Gastroesophageal sphincter (tissue), 3 donors: ENCODE data around the gene LTBP1.
A peak's percentile ranks its signal among the peaks of the same experiment; 100 is the strongest.

Source experiments
- EP300 ChIP-seq: sonication (generic); formaldehyde crosslinking; IDR thresholded peaks from one replicate; pipeline ENCODE4 v1.6.1; 2017; ENCODE audit warnings: antibody characterized with exemption, mild to moderate bottlenecking
- POLR2A ChIP-seq, 2 donors: fragments of 450-650 bp; IDR thresholded peaks; one replicate each; pipeline ENCODE4 v1.6.1; 2017; ENCODE audit warnings: antibody characterized with exemption in 2 of 2, mild to moderate bottlenecking in 2 of 2, moderate library complexity in 1 of 2
- POLR2AphosphoS5 ChIP-seq: sonication (generic); formaldehyde crosslinking; IDR thresholded peaks from one replicate; pipeline ENCODE4 v1.6.1; 2017; ENCODE audit warnings: antibody characterized with exemption
- TF ChIP-seq, protein P1 (sequence below), 4 experiments: fragments of 200-600 bp in 2 of 4; fragments of 450-650 bp in 2 of 4; sonication (generic) in 1 of 4; IDR thresholded peaks; one replicate each; pipeline ENCODE4 v1.5.1; 2017 to 2019; ENCODE audit warnings: antibody characterized with exemption in 4 of 4, mild to moderate bottlenecking in 2 of 4, moderate library complexity in 2 of 4

DNA sequence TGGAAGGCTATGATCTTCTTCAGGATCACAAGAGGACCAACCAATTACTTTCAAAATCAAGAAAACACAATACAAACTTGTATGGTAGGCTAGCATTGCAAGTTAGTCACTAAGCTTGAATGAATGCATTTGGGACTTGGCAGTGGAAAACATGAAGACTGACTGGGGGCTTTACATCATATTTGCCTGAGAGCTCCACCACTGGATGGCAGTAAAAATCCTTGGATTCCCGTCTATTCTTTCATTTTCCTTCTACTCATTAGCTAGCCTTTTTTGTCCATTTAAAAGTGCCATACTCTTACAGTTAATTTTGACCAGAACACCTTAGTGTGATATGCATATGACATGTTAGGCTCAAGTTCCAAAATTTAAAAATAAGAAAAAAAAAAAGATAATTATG is 466.2 kb downstream of the LTBP1 start:
- TF ChIP-seq, protein P1, sequence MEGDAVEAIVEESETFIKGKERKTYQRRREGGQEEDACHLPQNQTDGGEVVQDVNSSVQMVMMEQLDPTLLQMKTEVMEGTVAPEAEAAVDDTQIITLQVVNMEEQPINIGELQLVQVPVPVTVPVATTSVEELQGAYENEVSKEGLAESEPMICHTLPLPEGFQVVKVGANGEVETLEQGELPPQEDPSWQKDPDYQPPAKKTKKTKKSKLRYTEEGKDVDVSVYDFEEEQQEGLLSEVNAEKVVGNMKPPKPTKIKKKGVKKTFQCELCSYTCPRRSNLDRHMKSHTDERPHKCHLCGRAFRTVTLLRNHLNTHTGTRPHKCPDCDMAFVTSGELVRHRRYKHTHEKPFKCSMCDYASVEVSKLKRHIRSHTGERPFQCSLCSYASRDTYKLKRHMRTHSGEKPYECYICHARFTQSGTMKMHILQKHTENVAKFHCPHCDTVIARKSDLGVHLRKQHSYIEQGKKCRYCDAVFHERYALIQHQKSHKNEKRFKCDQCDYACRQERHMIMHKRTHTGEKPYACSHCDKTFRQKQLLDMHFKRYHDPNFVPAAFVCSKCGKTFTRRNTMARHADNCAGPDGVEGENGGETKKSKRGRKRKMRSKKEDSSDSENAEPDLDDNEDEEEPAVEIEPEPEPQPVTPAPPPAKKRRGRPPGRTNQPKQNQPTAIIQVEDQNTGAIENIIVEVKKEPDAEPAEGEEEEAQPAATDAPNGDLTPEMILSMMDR (IDR thresholded peaks at IDR 0.05) = peak in 3 of 4 experiments; percentile 34 to 52 (median 35)
- TF ChIP-seq POLR2AphosphoS5 (no peak), POLR2A (IDR thresholded peaks at IDR 0.05) (no peak), EP300 (no peak)
